BJ (cell line): ENCODE measurements around the gene XPOT. TPM values are rescaled to one million over a fixed set of nuclear protein-coding genes. Genes with fewer than 3 reads are reported as not detected.
A peak's percentile ranks its signal among the peaks of the same experiment; 100 is the strongest.

Experiments
- CTCF ChIA-PET: fragments of 350-600 bp; formaldehyde crosslinking; extraction: SDS; loops from one replicate; lab custom pipeline; 2021; ENCODE audit warnings: antibody characterized with exemption, inconsistent platforms; lab: Yijun Ruan, JAX
- POLR2A ChIA-PET: fragments of 300-600 bp; sonication (Branson Sonifier 250); formaldehyde crosslinking; extraction: SDS; loops from one replicate; lab custom pipeline; 2021; ENCODE audit warnings: antibody characterized with exemption; lab: Charles Lee
- DNase-seq: peaks from one replicate; pipeline ENCODE4 v3.0.0-alpha.2; 2011; ENCODE audit warnings: low read depth
- H3K27me3 ChIP-seq: 2 replicates; pipeline ENCODE4 v1.6.0; 2011; ENCODE audit warnings: low read length; ENCODE audit not compliant: control insufficient read depth, insufficient read depth
- H3K36me3 ChIP-seq: 2 replicates; pipeline ENCODE4 v1.5.1; 2011; ENCODE audit warnings: low read length; ENCODE audit not compliant: control insufficient read depth, insufficient read depth
- H3K4me3 ChIP-seq: 2 replicates; pipeline ENCODE4 v1.5.1; 2011; ENCODE audit warnings: low read depth, mild to moderate bottlenecking, control low read depth, low read length
- polyA plus RNA-seq: library from polyadenylated mRNA; depleted of rRNA; stranded (reverse); fragments of >200 nt; gene quantifications from 2 replicates; pipeline ENCODE4 v1.2.3, GENCODE V29; 2011
- TF ChIP-seq, protein P1 (sequence below): IDR thresholded peaks from 2 replicates; pipeline ENCODE4 v1.5.1; 2011; ENCODE audit warnings: low read depth, mild to moderate bottlenecking, control low read depth, inconsistent platforms, low read length, moderate library complexity; ENCODE audit not compliant: insufficient read depth

XPOT gene
- polyA plus RNA-seq, 1 experiment, result 77.4 TPM

DNA sequence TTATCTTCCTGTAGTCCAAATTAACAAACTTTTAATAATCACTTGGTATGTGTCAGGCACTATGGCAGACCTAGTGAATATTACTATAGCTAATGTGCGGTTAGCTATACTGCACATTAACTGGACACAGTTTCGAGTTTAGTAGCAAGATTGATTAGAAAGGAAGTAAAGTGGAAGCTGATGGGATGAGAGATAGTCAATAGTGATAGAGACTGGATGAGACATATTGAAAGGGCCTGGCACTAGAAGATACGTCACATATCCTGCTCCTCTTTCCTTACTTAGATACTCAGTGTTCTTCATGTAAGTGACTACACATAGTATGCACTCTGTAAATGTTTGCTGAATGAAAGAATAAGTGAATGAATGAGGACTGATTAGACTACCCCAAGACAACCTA is 53.3 kb downstream of the XPOT start:
- Histone ChIP-seq H3K27me3 (no peaks in the 10 kb centered on the region), H3K36me3 (0 out of 2 replicates have a peak, but pooled peaks cover 2% of the 10 kb centered on the region), H3K4me3 (no peak overlapping the region)
- no peak for DNase-seq
- TF ChIP-seq, protein P1, sequence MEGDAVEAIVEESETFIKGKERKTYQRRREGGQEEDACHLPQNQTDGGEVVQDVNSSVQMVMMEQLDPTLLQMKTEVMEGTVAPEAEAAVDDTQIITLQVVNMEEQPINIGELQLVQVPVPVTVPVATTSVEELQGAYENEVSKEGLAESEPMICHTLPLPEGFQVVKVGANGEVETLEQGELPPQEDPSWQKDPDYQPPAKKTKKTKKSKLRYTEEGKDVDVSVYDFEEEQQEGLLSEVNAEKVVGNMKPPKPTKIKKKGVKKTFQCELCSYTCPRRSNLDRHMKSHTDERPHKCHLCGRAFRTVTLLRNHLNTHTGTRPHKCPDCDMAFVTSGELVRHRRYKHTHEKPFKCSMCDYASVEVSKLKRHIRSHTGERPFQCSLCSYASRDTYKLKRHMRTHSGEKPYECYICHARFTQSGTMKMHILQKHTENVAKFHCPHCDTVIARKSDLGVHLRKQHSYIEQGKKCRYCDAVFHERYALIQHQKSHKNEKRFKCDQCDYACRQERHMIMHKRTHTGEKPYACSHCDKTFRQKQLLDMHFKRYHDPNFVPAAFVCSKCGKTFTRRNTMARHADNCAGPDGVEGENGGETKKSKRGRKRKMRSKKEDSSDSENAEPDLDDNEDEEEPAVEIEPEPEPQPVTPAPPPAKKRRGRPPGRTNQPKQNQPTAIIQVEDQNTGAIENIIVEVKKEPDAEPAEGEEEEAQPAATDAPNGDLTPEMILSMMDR, result no peak
- ChIA-PET POLR2A (no interaction called here), CTCF (no interaction called here)

DNA sequence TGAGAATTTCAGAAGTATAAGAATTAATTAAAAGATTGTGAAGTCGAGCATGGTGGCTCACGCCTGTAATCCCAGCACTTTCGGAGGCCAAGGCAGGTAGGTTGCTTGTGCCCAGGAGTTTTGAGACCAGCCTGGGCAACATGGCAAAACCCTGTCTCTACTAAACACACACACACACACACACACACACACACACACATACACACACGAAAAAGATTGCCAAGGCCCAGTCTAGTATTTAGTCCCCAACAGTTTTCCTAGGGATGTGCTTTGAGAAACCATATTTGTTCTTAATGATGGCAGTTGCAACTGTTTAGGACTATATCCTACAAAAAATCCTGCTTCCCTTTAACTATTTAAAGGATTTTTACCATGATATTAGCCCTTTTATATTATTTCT is 53.7 kb downstream of the XPOT start:
- H3K27me3 ChIP-seq, result no peaks in the 10 kb centered on the region
- ChIA-PET POLR2A (no interaction called here), CTCF (no interaction called here)
- no peak for DNase-seq
- H3K36me3 ChIP-seq, result 0 out of 2 replicates have a peak, but pooled peaks cover 2% of the 10 kb centered on the region
- H3K4me3 ChIP-seq, result no peak overlapping the region
- TF ChIP-seq, protein P1, result no peak

DNA sequence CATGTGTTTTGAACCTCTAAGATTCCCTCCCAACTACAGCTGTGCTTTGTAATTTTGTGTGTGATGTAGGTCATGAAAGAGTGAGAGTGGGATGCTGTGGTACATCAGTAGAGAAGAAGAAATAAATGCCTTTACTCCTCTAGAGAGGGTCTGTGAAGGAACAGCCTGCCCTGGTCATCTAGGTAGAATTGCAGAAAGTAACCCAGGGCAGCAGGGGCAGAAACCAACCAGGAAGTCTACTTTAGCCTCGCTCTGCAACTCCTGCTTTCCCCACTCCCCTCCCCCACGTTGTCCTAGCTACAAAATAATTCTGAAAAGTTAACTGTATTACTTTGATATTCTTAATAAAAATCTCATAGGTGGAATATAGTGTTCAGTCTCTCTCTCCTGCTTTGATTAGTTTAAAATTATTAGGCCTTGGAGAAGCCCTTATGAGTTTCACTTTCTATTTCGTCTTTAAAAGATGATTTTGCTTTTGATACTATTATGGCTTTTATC is 55.3 kb downstream of the XPOT start:
- POLR2A ChIA-PET, result no interaction called here
- CTCF ChIA-PET, result interaction anchor here (0.6 kb wide), 1 partner anchor 16 kb away, joined by 3 read pairs; no protein-coding TSS in a partner anchor
- H3K27me3 ChIP-seq, result no peaks in the 10 kb centered on the region
- TF ChIP-seq, protein P1, result no peak
- DNase-seq, result no peak
- H3K36me3 ChIP-seq, result 0 out of 2 replicates have a peak, but pooled peaks cover 2% of the 10 kb centered on the region
- no peak overlapping the region for H3K4me3 ChIP-seq

DNA sequence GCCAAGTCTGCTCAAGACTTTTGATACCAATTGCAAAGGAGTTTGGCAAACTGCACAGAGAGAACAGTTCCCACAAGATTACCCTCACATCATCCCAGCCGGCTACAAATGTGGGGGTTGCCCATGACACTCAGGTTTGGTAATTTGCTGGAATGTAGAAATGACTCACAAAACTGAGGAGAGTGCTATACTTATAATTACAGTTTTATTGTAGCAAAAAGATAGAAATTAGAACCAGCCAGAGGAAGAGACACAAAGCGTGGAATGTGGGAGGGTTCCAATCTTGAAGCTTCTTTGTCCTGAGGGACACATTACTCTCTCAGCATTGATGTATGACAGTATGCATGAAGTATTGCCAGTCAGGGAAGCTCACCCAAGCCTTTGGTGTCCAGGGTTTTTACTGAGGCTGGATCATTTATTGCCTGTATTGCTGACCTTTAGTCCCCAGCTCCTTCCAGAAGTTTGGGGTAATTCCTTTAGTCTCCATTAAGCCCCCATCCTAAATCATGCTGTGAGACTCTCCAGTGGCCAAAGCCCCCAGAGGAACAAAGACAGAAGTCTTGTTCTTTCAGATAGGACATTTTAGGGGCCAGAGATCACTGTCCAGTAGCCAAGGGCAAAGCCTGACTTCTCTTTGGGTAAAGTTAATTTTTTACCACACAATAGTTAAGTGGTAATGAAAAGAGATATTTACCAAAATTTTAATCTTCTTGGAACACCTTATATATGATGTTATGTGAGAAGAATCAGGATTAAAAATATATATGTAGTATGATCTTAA is 57.6 kb downstream of the XPOT start:
- peak; percentile 52 for DNase-seq
- peaks cover 4% of the 10 kb centered on the region for H3K36me3 ChIP-seq
- POLR2A ChIA-PET, result no interaction called here
- no peaks in the 10 kb centered on the region for H3K27me3 ChIP-seq
- CTCF ChIA-PET, result no interaction called here
- no peak overlapping the region for H3K4me3 ChIP-seq
- TF ChIP-seq, protein P1, result no peak

GRCh38 chr12:64466178-64466577 is 62.0 kb downstream of the XPOT start:
- TF ChIP-seq, protein P1, result no peak

More at GRCh38 chr12:64466178-64466577, 62.0 kb downstream of the XPOT start:
- ChIA-PET CTCF (interaction anchor here (0.6 kb wide), 1 partner anchor 204 kb away, joined by 3 read pairs; no protein-coding TSS in a partner anchor), POLR2A (no interaction called here)
- H3K4me3 ChIP-seq, result no peak overlapping the region
- H3K36me3 ChIP-seq, result peaks cover 5% of the 10 kb centered on the region
- no peaks in the 10 kb centered on the region for H3K27me3 ChIP-seq
- no peak for DNase-seq
